Tibial nerve (tissue), 4 donors: Measurements from ENCODE around the gene FDPS.

ENCODE experiments used
- CTCF ChIP-seq, 5 experiments: fragments of 200-600 bp in 3 of 5; fragments of 450-650 bp in 2 of 5; sonication (generic) in 3 of 5; IDR thresholded peaks; one replicate each; pipeline ENCODE4 v1.5.1; 2016 to 2019; ENCODE audit warnings: antibody characterized with exemption in 5 of 5, mild to moderate bottlenecking in 3 of 5, moderate library complexity in 2 of 5
- EP300 ChIP-seq, 2 donors: sonication (generic); formaldehyde crosslinking; IDR thresholded peaks; one replicate each; pipeline ENCODE4 v1.6.1; 2017; ENCODE audit warnings: antibody characterized with exemption in 2 of 2, mild to moderate bottlenecking in 1 of 2
- POLR2A ChIP-seq, 2 donors: fragments of 450-650 bp; IDR thresholded peaks; one replicate each; pipeline ENCODE4 v1.6.1; 2017; ENCODE audit warnings: antibody characterized with exemption in 2 of 2, mild to moderate bottlenecking in 2 of 2, moderate library complexity in 2 of 2

DNA sequence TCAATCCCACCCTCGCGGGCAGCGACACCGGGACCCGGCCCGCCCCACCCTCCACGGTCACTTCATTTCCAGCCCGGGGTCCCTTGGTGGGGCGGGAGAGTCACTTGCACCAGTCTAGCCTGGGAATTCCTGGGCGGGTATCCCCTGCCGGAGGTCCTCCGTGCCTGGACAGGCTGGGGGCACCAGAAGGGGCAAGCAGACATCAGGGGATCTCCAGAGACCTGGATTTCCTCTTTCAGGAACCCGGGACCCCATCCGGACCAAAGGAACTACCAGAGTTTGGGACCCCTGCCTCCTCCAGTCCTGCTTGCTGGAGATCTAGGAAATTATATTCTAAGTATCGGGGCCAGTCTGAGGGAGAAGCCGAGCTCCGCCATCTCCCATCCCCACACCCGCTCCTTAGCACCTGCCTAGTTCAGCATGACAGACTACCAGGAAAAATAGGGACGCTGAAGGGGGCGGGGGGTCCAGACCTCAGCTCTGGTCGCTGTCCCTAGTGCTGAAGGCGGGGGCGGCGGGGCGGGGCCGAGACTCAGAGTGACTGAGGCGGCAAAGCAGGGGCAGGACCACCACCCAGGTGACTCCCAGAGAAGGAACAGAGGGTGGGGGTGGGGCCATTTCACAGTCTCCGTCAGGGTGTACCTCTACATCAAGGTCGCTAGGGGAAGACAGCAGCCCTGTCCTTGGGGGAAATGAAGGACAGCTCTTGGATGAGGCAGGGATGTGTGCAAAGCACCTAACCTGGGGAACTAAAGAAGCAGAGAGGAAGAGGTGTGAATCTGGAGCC is 30.6 kb upstream of the FDPS start:
- no peak for TF ChIP-seq CTCF (IDR thresholded peaks at IDR 0.05)
- TF ChIP-seq POLR2A (IDR thresholded peaks at IDR 0.05): no peak
- no peak for TF ChIP-seq EP300 (IDR thresholded peaks at IDR 0.05)
